Measurements from ENCODE around the gene CYP4F11.
"Not testable (repeated sequence)": the region's sequence is repeated elsewhere in the genome, so short reads cannot be mapped to it uniquely, and the experiment has no call there.

The CYP4F11 gene

DNA sequence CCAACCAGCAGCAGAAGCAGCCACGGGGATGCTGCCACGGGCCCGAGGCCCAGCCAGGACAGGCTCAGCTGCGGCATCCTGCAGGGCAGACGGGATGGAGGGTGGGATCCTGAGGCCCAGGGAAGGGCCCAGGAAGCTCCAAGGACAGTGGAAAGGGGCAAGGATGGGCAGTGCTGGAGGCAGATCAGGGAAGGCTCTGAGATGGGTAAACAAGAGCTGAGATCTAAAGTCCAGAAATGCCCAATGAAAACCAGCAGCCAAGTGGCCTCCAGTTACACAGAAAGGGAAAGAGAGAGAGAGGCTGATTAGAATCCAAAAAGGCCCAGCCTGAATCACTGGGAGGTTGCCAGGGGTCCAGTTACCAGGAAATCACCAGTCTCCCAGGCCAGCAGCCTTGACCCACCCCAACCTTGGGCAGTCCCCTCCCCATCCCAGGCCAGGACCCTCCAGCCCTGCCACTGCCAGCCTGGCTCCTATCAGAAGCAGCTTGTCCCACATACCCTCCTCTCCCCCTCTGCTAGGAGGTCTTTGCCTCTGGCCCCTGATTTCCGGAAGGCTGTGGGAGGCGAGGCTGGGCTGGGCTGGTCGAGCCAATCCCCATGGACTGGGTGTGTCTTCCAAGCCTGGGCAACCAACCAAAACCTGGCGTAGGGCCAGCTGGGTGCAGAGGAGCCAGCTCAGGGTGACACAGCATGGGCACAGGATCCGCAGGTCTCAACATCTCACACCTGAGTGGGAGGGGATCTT lies at the start of gene CYP4F11:
Gene CYP4F11, minus strand, starts transcription at position 198 of the 747 bp plus-strand sequence. Its CDS starts 121 bp downstream, at position 77.
- DNase-seq: no peak

GRCh38 chr19:15979293-15979692 lies 45.0 kb upstream of the CYP4F11 start:
- no peak for DNase-seq

GRCh38 chr19:15977690-15978089 lies 43.4 kb upstream of the CYP4F11 start:
- DNase-seq: no peak

DNA sequence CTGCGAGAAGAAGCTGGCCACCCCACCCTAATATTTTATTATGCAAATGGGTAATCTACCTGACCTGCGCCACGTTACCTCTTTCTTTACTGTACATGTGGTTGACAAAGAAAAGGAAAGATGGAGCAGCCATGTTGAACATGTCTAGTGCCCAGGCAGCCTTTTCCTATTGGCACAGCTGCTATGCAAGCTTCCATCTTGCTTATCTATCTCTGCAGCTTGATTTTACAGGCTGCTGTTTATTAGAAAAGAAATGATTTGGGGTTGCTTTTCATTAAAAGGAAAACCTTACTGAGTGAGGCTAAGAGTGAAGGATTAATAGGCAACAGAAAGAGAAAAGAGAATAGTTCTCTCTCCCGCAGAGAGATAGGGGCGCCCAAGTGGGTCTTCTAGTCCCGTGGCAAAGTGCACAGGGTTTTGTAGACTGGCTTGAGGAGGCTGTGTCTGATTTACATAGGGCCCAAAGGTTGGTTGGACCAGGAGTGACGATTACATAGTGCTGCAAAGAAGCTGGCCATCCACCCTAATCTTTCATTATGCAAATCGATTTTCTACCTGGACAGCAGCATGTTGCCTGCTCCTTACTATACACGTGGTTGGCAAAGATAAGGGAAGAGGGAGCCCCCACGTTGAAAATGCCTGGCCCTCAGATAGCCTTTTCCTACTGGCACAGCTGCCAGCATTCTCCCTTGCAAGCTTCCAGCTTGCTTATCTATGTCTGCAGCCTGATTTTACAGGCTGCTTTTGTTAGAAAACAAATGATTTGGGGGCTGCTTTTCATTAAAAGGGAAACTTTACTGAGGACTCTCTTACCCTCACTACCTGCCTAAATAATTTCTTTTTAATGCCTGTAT lies 42.7 kb upstream of the CYP4F11 start:
- DNase-seq: no peak

- DNase-seq: no peak
Measured at GRCh38 chr19:15974856-15975255, 40.5 kb upstream of the CYP4F11 start.

DNA sequence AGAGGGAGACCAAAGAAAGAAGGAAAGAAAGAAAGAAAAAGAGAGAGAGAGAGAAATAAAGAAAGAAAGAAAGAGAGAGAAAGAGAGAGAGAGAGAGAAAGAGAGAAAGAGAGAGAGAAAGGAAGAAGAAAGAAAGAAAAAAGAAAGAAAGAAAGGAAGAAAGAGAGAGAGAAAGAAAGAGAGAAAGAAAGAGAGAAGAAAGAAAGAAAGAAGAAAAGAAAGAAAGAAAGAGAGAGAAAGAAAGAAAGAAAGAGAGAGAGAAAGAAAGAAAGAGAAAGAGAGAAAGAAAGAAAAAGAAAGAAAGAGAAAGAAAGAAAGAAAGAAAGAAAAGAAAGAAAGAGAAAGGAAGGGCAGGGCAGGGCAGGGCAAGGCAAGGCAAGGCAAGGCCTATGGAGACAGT lies 37.7 kb upstream of the CYP4F11 start:
- DNase-seq: not testable (repeated sequence)

GRCh38 chr19:15971224-15971780 lies 37.0 kb upstream of the CYP4F11 start:
- no peak for DNase-seq

DNA sequence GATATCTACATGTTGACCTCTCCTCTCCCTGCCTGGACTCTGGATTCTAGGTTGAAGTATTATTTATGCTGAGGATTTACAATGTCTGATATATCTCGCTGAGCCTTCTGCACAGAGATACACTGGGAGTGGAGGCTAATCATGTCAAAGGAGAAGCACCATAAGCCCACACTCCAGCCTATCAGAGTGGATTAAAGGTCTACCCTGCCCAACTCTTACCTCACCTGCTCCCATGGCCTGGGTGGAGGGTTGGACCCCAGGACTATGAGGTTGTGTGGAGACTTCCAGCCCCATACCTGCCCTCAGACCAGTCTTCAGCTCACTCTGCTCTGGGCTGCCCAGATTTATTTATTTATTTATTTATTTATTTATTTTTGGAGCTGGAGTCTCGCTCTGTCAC lies 29.9 kb upstream of the CYP4F11 start:
- no peak for DNase-seq

DNA sequence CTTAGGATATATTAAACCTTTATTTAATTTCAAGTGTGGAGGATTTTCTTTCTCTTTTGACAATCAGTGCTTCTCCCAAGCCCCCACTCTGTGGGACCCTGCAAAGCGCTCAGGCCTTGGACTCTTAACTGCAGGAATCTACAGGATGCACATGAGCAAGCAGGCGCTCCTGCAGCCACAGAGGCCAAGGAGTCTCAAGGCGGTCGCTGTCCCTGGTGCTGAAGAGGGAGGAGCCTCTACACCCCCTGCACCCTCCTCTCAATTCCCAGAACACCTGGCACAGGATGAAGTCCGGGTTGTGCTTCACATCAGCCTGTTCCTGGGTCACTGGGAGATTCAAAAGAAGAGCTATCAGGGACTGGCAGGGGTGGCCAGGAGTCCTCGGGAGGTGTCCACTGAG lies 28.0 kb upstream of the CYP4F11 start:
- DNase-seq: no peak

- no peak for DNase-seq
Measured at GRCh38 chr19:15954820-15955219, 20.5 kb upstream of the CYP4F11 start.

DNA sequence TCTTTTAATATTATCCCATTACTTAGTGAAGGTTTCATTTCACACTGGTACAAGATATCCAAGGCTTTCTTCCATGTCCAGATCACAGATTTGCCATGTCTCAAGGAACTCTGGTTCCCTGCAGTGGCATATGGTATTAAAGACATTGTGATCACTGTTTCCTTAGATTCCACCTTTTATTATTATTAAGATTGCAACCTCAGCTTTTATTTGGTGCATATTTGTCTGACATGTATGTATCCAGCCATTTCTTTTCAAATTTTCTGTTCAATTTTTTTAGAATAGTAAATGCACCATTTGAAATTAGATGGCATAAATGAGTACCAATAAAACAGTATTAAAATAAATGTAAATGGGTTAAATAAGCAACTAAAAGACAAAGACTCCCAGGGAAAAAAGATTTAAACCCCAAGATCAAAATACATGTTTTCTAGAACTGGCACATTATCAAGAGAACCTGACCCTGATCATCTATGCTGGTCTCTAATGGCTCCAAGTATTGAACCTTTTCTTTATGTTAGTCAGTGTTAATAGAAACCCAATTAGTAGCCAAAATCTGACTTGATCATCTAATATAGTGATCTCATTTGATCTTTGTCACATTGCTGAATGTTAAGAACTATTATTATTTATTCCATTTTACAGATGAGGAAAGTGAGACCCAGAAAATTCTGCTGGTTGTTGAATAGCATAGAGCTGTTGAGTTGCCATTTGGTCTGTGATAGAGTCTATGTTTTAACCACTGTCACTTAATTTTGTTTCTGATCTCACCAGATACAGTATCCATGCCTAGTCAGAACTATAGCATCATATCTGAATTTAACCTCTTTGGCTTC lies 14.1 kb upstream of the CYP4F11 start, which contains the start of gene OR10H4:
Gene OR10H4, plus strand, starts transcription at position 786 of the 836 bp plus-strand sequence. Its CDS starts 0 bp downstream, at position 786.
- DNase-seq: no peak

DNA sequence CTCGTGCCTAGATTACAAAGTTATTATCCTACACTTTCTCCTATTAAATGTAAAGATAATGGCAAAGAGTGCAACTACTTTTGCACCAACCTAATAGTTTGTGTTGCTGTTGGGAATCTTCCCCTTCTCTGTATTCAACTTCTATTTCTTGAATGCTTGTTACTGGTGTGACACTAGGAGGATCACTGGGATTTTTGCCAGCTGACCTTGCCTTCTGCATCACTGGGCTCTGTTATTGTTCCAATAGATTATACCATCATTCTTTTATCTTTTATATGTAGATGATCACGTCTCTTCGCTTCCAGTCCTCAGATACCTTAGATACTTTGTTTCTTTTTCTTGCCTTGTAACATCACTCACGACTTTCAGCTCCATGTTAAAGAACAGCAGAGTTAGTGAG lies 11.0 kb upstream of the CYP4F11 start:
- DNase-seq: no peak

DNA sequence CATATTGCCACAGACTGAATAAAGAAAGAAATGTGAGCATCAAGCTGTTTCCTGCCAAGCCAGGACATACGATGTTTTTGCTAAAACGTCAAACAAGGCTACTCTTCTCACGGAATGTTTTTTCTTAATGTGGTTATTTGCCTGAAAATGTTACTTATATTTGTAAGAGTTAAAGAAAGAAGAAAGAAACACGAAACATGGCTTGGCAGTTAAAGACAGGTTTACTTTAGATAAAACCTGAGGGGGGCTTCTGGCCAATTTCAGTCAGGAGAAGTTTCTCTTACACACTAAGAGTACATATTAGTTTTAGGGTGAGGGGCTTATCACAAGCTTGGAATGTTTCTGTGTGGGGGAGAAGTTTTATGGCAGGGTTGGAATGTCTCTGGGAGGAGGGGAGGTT lies 10.1 kb upstream of the CYP4F11 start:
- no peak for DNase-seq

DNA sequence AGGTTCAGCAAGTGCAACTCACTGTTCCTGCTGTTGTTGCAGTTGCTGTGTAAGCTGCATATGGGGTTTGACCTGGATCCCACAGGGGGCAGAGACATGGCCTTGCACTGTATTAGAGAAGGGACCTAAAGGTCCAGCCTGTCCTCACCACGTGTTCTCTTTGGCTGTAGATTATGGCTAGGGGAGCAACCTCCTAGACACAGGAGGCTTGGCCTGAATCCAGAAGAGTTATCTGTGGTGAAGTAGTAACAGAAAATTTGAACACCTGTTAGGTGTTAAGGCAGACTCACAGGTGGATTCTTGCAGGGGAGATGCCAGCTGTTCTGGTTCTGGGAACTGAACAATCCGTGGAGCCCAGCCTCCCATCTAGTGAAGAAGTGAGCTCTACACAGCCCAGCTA lies 3.4 kb upstream of the CYP4F11 start:
- no peak for DNase-seq

DNA sequence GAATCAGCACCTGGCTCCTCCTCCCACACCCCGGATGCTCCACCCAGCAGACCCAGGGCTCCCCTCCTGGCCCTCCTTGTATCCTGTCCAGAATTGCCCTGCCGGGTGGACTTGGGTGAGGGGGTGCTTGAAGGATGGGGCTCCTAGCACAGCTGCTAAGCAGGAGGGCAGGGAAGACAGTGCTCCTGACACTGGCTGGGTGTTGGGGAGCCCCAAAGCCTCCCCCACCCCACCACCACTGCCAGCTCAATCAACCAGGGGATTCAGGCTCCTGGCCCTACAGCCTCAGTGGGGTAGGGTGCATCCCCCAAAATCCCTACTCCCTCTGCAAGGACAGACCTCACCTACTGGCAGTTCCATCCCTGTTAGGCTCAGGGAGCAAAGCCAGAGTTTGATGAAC lies 2.6 kb upstream of the CYP4F11 start:
- no peak for DNase-seq

- no peak for DNase-seq
Measured at GRCh38 chr19:15936173-15936572, 1.8 kb upstream of the CYP4F11 start.

GRCh38 chr19:15935167-15935702 lies 906 bp upstream of the CYP4F11 start:
- no peak for DNase-seq

DNA sequence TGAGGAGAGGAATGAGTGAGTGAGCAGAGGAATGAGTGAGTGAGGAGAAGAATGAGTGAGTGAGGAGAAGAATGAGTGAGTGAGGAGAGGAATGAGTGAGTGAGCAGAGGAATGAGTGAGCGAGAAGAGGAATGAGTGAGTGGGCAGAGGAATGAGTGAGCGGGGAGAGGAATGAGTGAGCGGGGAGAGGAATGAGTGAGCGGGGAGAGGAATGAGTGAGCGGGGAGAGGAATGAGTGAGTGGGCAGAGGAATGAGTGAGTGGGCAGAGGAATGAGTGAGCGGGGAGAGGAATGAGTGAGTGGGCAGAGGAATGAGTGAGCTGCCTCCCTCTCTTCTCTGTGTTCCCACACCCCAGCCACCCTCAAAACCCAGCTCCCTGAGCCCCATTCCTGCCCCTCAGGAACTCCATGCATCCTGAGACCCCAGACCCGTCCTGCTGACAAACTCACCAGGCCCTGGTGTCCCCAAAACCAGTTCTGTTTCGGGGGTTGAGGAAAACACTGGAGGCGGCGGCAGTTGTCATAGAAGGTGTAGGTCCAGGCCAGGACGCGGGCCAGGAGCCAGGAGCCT lies 483 bp downstream of the CYP4F11 start:
- not testable (repeated sequence) for DNase-seq

DNA sequence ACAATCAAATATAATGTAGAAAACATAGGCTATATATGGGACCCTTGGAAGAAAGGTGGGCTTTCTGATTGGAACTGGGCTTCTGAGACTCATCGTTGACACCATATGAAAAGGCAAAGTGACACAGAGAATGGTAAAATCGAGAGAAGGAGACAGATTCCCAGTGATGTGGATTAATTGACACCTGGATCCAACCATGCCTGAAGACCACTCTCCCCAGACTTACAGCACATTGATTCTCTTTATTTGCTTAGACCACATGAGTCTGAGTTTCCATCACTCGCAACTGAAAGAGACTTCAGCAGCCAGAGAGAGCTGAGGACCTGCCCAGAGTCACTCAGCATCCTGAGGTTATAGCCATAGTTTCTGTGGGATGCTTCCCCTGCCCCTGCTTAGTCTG lies 6.0 kb downstream of the CYP4F11 start:
- no peak for DNase-seq

DNA sequence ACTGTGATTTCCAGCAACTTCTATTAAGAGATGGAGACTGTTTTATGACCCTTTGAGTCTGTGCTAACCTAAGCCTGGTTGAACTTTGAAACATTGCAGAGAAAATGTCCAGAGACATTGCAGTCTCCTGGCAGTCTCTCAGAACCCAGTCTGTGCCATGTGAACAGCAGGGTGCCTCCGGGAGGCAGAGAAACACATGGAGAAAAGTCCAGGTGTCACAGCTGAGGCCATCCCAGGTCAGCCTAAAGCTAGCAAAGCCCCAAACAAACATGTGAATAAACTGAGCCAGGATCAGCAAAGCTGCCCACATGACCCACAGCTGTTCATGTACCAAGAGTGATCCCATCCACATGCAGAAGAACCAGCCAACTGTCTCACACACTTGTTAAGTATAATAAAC lies 7.8 kb downstream of the CYP4F11 start:
- no peak for DNase-seq

DNA sequence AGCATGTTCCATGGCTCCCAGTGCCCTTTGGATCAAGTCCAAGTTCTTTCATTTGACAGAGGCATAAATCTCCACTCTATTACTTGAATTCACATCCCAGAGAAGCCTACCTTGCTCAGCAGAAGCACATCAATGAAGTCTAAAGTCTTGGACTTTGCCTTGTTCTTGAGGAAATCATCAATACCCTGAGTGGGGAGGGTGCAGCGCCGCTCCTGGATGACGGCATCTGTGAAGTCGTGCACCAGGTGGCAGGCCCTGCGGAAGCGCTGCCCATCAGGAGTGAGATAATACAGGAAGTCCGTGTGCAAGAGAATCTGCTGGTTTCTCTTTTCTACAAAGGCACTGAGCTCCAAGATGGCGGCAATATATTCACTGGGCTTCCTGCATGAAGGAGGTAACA lies 10.6 kb downstream of the CYP4F11 start:
- no peak for DNase-seq

- no peak for DNase-seq
Measured at GRCh38 chr19:15922021-15922420, 12.3 kb downstream of the CYP4F11 start.
